Memory B cell (primary cell): Measurements from ENCODE around the gene CHEK2.

Experiments used
- ATAC-seq: fragments of 150-1000 bp; cut with Tn5 transposase; 2 replicates; pipeline ENCODE4 v1.10.0; 2021; ENCODE audit warnings: low read depth, mild to moderate bottlenecking, moderate library complexity
- DNase-seq, 2 donors: peaks; one replicate each; pipeline ENCODE4 v3.0.0; 2022; ENCODE audit warnings: low spot score in 2 of 2
- H3K27ac Mint-ChIP-seq: one replicate; pipeline ENCODE4 v1.8.0; 2022; ENCODE audit warnings: mild to moderate bottlenecking, moderate library complexity, mixed read lengths
- H3K27me3 Mint-ChIP-seq: one replicate; pipeline ENCODE4 v1.8.0; 2022; ENCODE audit warnings: mixed read lengths
- H3K36me3 Mint-ChIP-seq: one replicate; pipeline ENCODE4 v1.8.0; 2022; ENCODE audit warnings: mild to moderate bottlenecking, mixed read lengths
- H3K4me1 Mint-ChIP-seq: one replicate; pipeline ENCODE4 v1.8.0; 2022; ENCODE audit warnings: mixed read lengths
- H3K4me3 Mint-ChIP-seq: one replicate; pipeline ENCODE4 v1.8.0; 2022; ENCODE audit warnings: mild to moderate bottlenecking, moderate library complexity, mixed read lengths
- H3K9me3 Mint-ChIP-seq: one replicate; pipeline ENCODE4 v1.8.0; 2022; ENCODE audit warnings: mixed read lengths

The CHEK2 gene

GRCh38 chr22:28656181-28656580, 85.4 kb downstream of the CHEK2 start:
- Mint-ChIP-seq H3K9me3 (peaks cover 2% of the 10 kb centered on the region), H3K4me1 (no peaks in the 10 kb centered on the region), H3K27ac (no peak overlapping the region), H3K27me3 (peaks cover 9% of the 10 kb centered on the region), H3K36me3 (peaks cover 1% of the 10 kb centered on the region), H3K4me3 (no peak overlapping the region)
- ATAC-seq (no peak), DNase-seq (no peak)

- H3K36me3 Mint-ChIP-seq = peaks cover 1% of the 10 kb centered on the region
- H3K4me1 Mint-ChIP-seq = no peaks in the 10 kb centered on the region
- no peak overlapping the region for H3K27ac Mint-ChIP-seq
- DNase-seq (no peak), ATAC-seq (no peak)
- no peak overlapping the region for H3K4me3 Mint-ChIP-seq
- peaks cover 11% of the 10 kb centered on the region for H3K27me3 Mint-ChIP-seq
- H3K9me3 Mint-ChIP-seq = peaks cover 2% of the 10 kb centered on the region
These were observed 91.2 kb downstream of the CHEK2 start for GRCh38 chr22:28650463-28650862.

GRCh38 chr22:28648792-28649191, 92.8 kb downstream of the CHEK2 start:
- H3K27me3 Mint-ChIP-seq = peaks cover 11% of the 10 kb centered on the region
- no peaks in the 10 kb centered on the region for H3K9me3 Mint-ChIP-seq
- ATAC-seq (no peak), DNase-seq (no peak)
- H3K4me1 Mint-ChIP-seq = no peaks in the 10 kb centered on the region
- H3K27ac Mint-ChIP-seq = no peak overlapping the region
- H3K36me3 Mint-ChIP-seq = peaks cover 1% of the 10 kb centered on the region
- H3K4me3 Mint-ChIP-seq = no peak overlapping the region

GRCh38 chr22:28647216-28647615, 94.4 kb downstream of the CHEK2 start:
- DNase-seq = no peak
- no peaks in the 10 kb centered on the region for H3K9me3 Mint-ChIP-seq
- H3K27ac Mint-ChIP-seq = no peak overlapping the region
- no peaks in the 10 kb centered on the region for H3K36me3 Mint-ChIP-seq
- no peak for ATAC-seq
- H3K4me3 Mint-ChIP-seq = no peak overlapping the region
- no peaks in the 10 kb centered on the region for H3K4me1 Mint-ChIP-seq
- peaks cover 8% of the 10 kb centered on the region for H3K27me3 Mint-ChIP-seq

- ATAC-seq = no peak
- H3K4me3 Mint-ChIP-seq = no peak overlapping the region
- no peak overlapping the region for H3K27ac Mint-ChIP-seq
- H3K36me3 Mint-ChIP-seq = no peaks in the 10 kb centered on the region
- peaks cover 13% of the 10 kb centered on the region for H3K27me3 Mint-ChIP-seq
- no peak for DNase-seq
- no peaks in the 10 kb centered on the region for H3K4me1 Mint-ChIP-seq
- H3K9me3 Mint-ChIP-seq = no peaks in the 10 kb centered on the region
These were observed 102.3 kb downstream of the CHEK2 start for GRCh38 chr22:28639321-28639720.
